SJSA1 (cell line): ENCODE results near the gene SPZ1. TPM values are rescaled to one million over a fixed set of nuclear protein-coding genes. Genes with fewer than 3 reads are reported as not detected.
"Not testable (repeated sequence)": the region's sequence is repeated elsewhere in the genome, so short reads cannot be mapped to it uniquely, and the experiment has no call there.

Experiments used
- DNase-seq, 2 experiments: peaks; one replicate each; pipeline ENCODE4 v3.0.0-alpha.2; 2015 to 2020; ENCODE audit warnings: low spot score in 2 of 2, low read depth in 1 of 2
- H3K27ac ChIP-seq: fragments of 250-450 bp; sonication (Bioruptor Pico); 2 replicates; pipeline ENCODE4 v1.5.1; 2020; ENCODE audit warnings: mild to moderate bottlenecking, moderate library complexity
- H3K27me3 ChIP-seq: fragments of 250-450 bp; sonication (Bioruptor Pico); replicated peaks from 2 replicates; pipeline ENCODE4 v1.5.1; 2020; ENCODE audit warnings: mild to moderate bottlenecking, moderate library complexity
- H3K36me3 ChIP-seq: fragments of 250-450 bp; sonication (Bioruptor Pico); 2 replicates; pipeline ENCODE4 v1.5.1; 2020; ENCODE audit warnings: mild to moderate bottlenecking
- H3K4me1 ChIP-seq: fragments of 250-450 bp; sonication (Bioruptor Pico); replicated peaks from 2 replicates; pipeline ENCODE4 v1.6.1; 2021; ENCODE audit warnings: mild to moderate bottlenecking
- H3K4me3 ChIP-seq: fragments of 250-450 bp; sonication (Bioruptor Pico); 2 replicates; pipeline ENCODE4 v1.5.1; 2020; ENCODE audit warnings: mild to moderate bottlenecking
- H3K9me3 ChIP-seq: fragments of 250-450 bp; sonication (Bioruptor Pico); replicated peaks from 2 replicates; pipeline ENCODE4 v1.5.1; 2020; ENCODE audit warnings: mild to moderate bottlenecking
- total RNA-seq: library from RNA; depleted of rRNA; stranded (reverse); fragments of >200 nt; shearing (Covaris generic); gene quantifications from 2 replicates; pipeline ENCODE4 v1.2.3, GENCODE V29; 2014; rRNA removed

Gene SPZ1
- total RNA-seq, 1 experiment from 2014 or later = not detected

DNA sequence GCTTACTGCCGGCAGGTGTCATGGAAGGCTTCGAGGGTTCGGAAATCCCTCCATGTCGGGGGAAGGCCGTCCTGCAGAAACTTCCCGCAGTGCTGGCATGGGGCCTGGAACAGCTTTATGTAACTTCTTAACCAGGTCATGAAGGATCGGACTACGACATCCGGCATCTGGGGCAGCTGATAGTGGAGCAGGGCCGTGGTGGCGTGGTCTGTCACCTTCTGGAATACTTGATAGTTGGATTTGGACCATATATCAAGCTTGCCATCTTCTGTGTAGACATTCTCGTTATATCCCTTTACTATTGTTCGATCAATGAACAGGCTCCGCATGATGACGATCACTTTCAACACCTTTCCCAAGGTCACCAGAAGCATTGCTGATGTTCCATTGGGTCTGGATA is 31.2 kb downstream of the SPZ1 start:
- not testable (repeated sequence) for DNase-seq, H3K4me1 ChIP-seq, H3K27ac ChIP-seq, H3K27me3 ChIP-seq, H3K36me3 ChIP-seq, H3K4me3 ChIP-seq, H3K9me3 ChIP-seq

DNA sequence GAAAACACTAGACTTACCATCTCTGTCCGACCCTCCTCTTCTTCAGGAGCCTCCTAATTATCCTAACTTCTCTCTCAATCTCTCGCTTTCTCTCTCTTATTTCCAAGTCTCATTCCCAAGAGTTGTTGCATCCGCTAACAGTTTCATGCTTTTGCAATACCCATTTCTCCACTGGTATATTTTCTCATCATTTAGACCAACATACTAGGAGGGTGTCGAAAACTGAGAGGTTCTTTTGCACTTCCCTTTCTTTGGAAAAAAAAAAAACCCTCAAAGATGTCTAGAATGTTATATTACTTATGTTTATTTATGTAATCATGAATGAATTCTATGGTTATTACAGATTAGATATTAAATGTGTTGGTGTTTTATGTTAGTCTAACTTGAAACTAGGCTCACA is 35.9 kb downstream of the SPZ1 start:
- Histone ChIP-seq H3K4me1 (no peaks in the 10 kb centered on the region), H3K27ac (no peak overlapping the region), H3K27me3 (no peaks in the 10 kb centered on the region), H3K9me3 (no peaks in the 10 kb centered on the region), H3K36me3 (no peaks in the 10 kb centered on the region), H3K4me3 (no peak overlapping the region)
- DNase-seq = no peak

DNA sequence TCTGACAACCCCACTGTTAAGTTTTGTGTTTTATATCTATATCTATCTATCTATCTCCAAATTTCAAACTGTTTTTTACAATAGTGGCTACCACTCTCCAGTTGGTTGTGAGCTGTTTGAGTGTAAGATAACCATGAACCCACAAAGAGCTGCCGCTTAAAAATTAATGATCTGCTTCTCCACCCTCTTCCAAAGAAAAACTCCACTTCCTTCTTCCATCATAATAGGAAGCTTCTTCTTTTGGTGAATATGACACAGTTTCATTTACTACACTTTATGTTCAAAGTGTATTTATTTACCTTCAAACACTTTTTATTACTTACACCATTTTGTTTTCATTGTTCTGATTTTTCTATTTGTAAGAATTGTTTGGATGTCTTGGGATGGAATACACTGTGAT is 37.9 kb downstream of the SPZ1 start:
- H3K27ac ChIP-seq = no peak overlapping the region
- no peaks in the 10 kb centered on the region for H3K27me3 ChIP-seq
- H3K36me3 ChIP-seq = no peaks in the 10 kb centered on the region
- no peaks in the 10 kb centered on the region for H3K4me1 ChIP-seq
- H3K4me3 ChIP-seq = no peak overlapping the region
- H3K9me3 ChIP-seq = no peaks in the 10 kb centered on the region
- DNase-seq = no peak

DNA sequence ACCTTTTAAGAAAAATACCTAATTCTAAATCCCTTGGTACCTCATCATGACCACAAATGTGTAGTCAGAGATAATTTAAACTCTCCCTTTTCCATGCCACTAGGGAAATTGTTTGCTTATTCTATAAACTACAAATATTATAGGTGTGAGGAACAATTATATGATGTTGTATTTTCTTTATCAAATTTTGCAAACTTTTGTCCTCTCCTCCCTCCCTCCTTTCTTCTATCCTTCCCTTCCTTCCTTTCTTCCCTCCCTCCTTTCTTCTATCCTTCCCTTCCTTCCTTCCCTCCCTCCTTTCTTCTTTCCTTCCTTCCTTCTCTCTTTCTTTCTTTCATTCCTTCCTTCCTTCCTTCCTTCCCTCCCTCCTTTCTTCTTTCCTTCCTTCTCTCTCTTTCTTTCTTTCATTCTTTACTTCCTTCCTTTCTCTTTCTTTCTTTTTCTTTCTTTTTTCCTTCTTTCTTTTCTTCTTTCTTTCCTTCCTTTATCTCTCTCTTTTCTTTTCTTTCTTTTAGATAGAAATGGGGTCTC is 41.2 kb downstream of the SPZ1 start:
- Histone ChIP-seq H3K36me3 (no peaks in the 10 kb centered on the region), H3K4me1 (no peaks in the 10 kb centered on the region), H3K4me3 (no peak overlapping the region), H3K27me3 (no peaks in the 10 kb centered on the region), H3K9me3 (no peaks in the 10 kb centered on the region), H3K27ac (no peak overlapping the region)
- no peak for DNase-seq

- H3K4me1 ChIP-seq = no peaks in the 10 kb centered on the region
- no peaks in the 10 kb centered on the region for H3K36me3 ChIP-seq
- DNase-seq = no peak
Observed at GRCh38 chr5:80364892-80365291, 45.1 kb downstream of the SPZ1 start.

GRCh38 chr5:80368661-80369480 is 49.1 kb downstream of the SPZ1 start:
- Histone ChIP-seq H3K36me3 (no peaks in the 10 kb centered on the region), H3K27me3 (no peaks in the 10 kb centered on the region), H3K9me3 (no peaks in the 10 kb centered on the region), H3K27ac (no peak overlapping the region), H3K4me3 (no peak overlapping the region), H3K4me1 (no peaks in the 10 kb centered on the region)
- DNase-seq = no peak

More at GRCh38 chr5:80364892-80365291, 45.1 kb downstream of the SPZ1 start:
- Histone ChIP-seq H3K4me3 (no peak overlapping the region), H3K9me3 (no peaks in the 10 kb centered on the region), H3K27me3 (no peaks in the 10 kb centered on the region), H3K27ac (no peak overlapping the region)

GRCh38 chr5:80369521-80369920 is 49.7 kb downstream of the SPZ1 start:
- Histone ChIP-seq H3K27me3 (no peaks in the 10 kb centered on the region), H3K36me3 (no peaks in the 10 kb centered on the region), H3K27ac (no peak overlapping the region), H3K4me1 (no peaks in the 10 kb centered on the region), H3K9me3 (no peaks in the 10 kb centered on the region), H3K4me3 (no peak overlapping the region)
- DNase-seq = no peak

DNA sequence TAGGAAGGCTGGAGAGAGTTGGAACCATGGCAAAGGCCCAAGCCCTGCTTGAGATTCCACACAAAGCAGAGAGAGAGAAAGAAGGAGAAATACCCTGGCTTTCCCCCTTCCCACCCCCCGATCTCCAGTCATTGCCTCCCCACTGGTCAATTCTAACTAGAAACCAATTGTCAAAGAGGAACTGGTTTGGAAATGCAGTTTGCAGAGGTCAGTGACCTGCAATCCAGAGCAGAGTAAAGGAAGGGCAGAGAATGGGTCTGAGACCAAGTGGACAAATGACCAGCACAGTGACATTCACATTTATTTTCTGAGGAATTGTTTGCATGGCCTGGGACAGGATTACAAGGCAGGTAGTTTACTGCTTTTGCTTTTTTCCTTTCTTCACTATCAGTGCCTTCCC is 50.6 kb downstream of the SPZ1 start:
- H3K27ac ChIP-seq = no peak overlapping the region
- no peaks in the 10 kb centered on the region for H3K4me1 ChIP-seq
- no peak for DNase-seq
- H3K4me3 ChIP-seq = no peak overlapping the region
- no peaks in the 10 kb centered on the region for H3K27me3 ChIP-seq
- H3K9me3 ChIP-seq = no peaks in the 10 kb centered on the region
- no peaks in the 10 kb centered on the region for H3K36me3 ChIP-seq

Other genes starting within 250 kb of the SPZ1 start
- 3.0 and 7.0 TPM in 2 replicates for gene SERINC5, start 64.0 kb upstream of the SPZ1 start, total RNA-seq
- gene ZFYVE16, start 88.1 kb downstream of the SPZ1 start, total RNA-seq = 30.1 and 30.9 TPM in 2 replicates
- gene FAM151B, start 168.1 kb downstream of the SPZ1 start, total RNA-seq = 2.1 and 3.9 TPM in 2 replicates